ENCODE data around the gene C6orf163.

The C6orf163 gene

DNA sequence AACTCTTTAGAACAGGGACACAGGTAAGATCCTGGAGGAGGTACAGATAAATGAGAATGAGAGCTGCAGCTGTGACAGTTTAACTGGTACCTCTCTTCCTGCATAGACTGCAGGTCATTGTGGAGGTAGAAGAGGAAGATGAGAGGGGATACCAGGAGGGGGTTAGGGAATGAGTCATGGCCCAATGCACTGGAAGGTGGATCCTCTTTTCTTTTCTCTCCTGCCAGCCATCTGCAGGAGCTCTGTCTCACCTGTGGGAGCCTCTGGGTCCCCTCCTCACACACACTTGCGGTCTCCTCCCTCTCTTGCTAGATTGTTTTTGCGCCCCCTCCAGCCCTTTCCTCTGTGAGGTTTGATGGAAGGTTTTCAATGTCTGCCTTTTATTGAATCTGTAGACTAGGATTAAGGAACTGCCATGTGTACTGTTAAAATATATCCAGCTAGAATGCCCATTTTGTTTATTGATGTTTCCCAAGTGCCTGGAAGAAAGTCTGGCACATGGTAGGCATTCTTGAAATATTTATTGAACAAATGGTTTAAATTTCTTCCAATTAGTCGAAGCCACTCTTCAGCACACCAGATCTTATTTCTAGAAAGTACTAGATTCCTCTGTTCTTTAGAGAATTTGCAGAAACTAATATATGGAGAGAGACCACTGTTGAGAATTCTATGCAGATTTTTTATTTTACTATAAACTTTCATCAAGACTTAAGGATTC, 13.0 kb downstream of the C6orf163 start:
- DNase-seq (ENCODE audit: low spot score), result no peak

DNA sequence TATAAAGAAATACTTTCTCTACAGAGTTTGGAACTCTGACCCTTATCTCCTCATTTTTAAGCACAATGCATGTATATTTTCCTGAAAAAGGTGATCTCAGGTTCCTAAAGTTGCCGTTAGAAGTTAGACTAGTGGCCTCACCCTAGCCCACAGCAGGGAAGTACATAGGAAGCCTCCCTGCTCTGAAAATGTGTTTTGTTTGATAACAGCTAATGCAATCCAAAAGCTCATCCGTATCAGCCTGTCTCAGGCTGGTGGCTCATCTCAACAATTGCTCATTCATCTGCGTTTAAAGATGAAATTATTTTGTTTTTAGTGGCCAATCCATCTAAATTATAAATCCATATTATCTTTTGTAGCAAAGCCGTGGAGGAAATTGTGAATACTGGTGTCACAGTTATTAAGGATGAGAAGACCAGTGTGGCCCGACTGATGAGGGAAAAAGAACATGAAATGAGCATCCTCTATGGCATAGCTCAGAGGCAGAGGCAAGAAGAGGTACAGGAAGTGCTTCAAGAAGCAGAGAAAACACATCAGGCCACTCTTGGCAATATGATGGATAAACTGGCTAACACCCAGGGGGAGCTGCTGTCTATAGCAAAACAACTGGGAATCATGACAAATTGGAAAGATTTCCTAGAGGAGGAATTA, 20.1 kb downstream of the C6orf163 start:
- DNase-seq (ENCODE audit: low spot score), result no peak

DNA sequence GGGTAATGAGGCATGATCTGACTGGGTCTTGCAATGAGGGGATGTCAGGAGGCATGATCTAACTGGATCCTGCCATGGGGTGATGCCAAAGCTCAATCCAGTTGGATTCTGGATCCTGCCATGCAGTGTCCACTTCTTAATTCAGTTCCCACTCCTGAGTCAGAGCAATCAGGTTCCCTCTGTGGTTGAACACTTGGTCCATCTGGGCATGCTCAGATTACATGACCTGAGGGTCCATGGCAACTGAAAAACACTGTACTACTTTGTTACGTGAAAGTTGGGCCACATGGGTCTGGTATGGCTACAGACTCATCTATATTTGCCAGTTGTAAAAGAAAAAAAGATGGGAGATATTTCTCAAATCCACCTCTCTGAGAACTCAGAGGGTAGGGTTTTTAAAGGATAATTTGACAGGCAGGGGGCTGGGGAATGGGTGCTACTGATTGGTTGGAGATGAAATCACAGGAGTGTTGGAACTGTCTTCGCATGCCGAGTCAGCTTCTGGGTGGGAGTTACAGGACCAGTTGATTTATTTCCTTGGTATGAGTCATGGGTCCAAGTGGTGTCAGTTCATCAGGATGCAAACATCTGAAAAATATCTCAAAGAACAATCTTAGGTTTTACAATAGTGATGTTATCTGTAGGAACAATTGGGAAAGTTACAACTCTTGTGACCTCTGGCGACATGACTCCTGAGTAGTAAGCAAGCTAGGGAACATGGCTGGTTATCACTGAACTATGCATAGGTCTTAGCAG, 21.6 kb downstream of the C6orf163 start:
- no peak for DNase-seq (ENCODE audit: low spot score)

DNA sequence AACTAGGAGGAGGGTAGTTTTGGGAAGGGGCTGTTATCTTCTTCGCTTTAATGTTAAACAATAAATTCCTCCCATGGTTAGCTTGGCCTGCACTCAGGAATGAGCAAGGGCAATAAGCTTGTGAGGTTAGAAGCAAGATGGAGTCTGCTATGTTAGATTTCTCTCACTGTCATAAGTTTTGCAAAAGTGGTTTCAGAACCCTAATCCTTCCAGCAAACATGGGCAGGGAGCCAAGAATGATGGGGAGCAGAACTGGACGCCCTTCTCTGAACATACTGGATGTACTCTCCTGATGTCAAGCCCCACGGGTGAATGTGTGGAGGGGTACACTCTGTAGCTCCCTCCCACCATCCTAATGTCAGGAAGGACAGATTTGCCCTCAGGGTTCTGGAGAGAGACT, 22.3 kb downstream of the C6orf163 start:
- no peak for DNase-seq (ENCODE audit: low spot score)

DNA sequence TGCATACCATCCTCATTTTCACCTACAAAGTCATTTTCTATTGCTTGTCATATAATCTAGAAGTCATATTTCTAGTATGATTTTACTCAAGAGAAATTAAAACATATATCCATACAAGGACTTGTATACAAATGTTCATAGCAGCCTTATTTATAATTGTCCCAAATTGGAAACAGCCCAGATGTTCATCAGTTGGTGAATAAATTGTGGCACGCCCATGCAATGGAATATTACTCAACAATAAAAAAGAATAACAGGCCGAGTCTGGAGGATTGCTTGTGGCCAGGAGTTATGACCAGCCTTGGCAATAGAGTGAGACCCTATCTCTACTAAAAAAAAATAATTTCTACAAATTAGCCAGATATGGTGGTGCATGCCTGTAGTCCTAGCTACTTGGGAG, 28.8 kb downstream of the C6orf163 start:
- DNase-seq (ENCODE audit: low spot score), result no peak

DNA sequence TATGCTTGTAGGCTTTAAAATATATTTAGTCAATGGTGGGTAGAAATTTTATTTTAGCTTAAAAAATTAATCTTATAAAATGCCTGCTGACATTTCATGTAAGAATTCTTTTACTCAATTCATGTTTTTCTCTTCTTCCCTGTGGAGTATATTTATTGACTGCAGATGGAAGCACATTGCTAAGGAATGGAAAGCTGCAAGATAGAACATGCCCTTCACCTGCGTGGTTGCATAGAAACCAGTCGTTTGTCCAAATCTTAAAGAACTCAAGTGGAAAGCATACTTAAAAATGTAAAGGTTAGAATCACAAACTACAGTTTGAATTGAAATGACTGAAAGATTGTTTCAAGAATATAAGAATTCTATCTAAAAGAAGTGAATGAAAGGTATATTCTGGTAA, 30.7 kb downstream of the C6orf163 start:
- DNase-seq (ENCODE audit: low spot score), result no peak

DNA sequence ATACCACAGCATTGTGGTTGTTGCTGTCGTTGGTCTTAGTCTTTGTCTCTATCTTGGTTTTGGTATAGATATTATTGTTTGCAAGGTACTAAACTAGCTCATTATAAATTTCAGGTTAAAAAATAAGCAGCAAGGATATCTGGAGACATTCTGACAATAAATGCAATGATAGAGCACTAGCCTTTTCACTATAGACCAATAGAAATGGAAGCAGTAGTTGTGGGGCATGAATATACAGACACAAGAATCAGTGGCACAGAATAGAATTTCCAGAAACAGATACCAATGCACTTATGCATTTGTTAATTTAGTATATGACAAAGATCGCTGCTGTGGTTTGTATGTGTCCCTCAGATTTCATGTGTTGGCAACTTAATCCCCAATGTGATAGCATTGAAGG, 32.0 kb downstream of the C6orf163 start:
- no peak for DNase-seq (ENCODE audit: low spot score)

DNA sequence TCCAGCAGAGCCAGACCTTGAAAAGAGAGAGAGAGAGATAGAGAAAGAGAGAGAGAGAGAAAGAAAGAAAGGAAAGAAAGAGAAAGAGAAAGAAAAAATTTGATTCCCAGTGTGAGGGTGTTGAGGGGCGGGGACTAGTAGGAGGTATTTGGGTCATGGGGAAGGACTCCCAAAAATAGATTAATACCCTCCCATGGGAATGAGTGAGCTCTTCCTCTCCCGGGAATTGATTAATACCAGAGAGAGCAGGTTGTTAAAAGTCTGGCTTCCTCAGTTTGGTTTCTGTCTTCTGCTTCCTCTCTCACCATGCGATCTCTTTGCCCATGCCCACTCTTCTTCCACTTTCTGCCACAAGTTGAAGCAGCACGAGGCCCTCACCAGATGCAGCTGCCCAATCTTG, 34.3 kb downstream of the C6orf163 start:
- DNase-seq (ENCODE audit: low spot score), result no peak

DNA sequence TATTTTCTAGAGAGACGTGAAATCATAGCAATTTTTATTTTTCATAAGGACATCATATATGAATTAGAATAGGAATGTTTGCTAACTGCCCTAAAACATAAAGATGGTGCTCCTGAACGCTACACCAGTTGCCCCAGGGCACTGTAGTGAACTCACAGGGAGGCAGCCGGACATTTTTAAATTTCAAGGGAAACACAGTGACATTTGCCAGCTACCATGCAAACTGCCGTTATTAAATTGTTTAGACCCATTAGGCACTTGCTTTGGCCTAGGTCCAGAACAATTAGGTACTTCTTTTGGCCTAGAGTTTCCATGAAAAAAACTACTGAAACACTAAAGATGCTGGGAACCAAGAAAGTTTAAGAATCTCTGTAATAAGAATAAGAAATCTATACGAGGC, 38.2 kb downstream of the C6orf163 start:
- DNase-seq (ENCODE audit: low spot score), result no peak

DNA sequence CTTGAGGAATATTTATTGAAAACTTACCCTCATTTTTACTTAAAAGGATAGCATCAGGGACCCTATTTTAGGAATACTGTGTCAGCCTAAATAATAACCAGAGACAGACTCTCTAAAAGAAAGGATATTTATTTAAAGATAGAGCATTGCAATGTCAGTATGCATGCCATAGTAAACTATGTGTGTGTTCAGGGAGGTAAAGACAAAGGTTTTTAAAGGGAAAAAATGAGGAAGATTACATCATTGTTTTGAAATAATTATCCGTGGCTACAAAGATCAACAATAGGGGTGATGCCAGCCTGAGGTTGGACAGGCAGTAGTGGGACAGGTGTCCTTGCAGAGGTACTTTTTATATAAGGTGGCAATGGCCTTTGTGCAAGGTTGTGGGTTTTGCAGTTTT, 39.4 kb downstream of the C6orf163 start:
- DNase-seq (ENCODE audit: low spot score), result no peak

DNA sequence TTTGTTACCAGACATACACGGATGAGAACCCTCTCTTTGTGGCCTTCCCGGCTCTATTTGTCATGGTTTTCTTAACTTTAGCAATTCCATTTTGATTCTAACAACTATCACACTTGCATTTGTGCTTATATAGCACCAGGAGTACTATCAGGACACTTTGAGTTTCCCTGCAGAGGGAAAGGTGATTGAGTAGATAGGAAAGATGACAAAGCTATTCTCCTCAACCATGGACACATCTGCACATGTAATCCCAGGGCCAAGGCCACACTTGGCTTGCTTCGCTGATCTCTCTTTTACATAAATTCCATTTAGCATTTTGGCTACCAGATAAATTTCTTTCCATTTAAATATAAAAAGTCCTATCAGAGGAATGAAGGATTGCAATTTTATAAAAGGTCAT, 39.8 kb downstream of the C6orf163 start:
- DNase-seq (ENCODE audit: low spot score), result no peak

DNA sequence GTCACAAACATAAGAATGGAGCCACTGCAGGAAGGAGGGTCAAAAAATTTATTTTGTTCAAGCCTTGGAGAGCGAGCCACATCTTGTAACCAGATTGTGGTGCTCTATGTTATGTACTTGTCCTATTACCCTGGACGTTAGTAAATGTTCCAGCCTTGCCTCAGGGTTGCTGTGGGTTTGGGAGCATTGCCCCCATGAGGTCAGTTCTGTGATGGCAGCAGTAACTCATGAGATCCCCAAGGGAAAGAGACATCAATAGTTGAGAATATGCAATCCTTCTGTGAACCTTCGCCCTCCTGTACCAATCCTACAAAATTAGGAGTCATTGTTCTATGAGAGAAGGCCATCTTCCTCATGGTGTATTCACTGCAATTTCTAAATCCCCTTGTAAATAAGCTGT, 46.7 kb downstream of the C6orf163 start:
- DNase-seq (ENCODE audit: low spot score), result no peak

DNA sequence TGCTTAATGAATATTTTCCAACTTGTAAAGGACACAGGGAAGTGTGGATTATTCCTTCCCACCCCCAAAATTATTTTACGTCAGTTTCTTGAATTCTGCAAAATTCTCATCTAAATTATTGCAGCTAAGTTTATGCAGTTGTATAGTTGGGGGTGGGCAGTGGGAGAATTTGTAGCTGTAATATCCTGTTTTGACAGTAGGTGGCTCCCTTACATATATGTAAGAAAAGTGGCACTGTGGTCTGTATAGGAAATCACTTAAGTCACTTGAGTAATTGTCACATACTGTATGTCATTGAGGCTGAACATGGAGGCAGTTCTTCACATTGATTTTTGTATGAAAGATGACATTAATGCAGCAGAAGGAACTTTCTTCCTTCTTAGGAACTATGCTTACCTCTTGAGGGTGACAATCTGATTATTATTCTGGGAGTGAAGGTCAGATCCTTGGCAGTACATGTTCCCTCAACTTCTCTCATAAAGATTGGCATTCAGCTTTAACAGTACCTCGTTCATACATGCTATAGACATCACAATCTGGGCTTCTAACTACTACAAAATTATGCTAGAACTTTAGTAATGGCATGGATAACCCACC, 48.5 kb downstream of the C6orf163 start:
- DNase-seq (ENCODE audit: low spot score), result peak; percentile 73

DNA sequence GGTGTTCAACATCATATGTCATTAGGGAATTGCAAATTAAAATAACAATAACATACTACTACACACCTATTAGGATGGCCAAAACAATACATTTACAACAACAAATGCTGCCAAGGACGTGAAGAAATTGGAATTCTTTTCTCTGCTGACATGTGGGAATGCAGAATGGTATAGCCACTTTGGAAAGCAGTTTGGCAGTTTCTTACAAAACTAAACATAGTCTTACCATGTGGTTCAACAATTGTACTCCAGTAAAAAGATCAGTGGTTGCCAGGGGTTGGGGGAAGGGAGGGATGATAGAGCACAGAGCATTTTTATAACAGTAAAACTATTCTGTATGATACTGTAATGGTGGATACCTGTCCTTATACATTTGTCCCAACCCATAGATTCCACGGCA, 50.8 kb downstream of the C6orf163 start:
- no peak for DNase-seq (ENCODE audit: low spot score)

DNA sequence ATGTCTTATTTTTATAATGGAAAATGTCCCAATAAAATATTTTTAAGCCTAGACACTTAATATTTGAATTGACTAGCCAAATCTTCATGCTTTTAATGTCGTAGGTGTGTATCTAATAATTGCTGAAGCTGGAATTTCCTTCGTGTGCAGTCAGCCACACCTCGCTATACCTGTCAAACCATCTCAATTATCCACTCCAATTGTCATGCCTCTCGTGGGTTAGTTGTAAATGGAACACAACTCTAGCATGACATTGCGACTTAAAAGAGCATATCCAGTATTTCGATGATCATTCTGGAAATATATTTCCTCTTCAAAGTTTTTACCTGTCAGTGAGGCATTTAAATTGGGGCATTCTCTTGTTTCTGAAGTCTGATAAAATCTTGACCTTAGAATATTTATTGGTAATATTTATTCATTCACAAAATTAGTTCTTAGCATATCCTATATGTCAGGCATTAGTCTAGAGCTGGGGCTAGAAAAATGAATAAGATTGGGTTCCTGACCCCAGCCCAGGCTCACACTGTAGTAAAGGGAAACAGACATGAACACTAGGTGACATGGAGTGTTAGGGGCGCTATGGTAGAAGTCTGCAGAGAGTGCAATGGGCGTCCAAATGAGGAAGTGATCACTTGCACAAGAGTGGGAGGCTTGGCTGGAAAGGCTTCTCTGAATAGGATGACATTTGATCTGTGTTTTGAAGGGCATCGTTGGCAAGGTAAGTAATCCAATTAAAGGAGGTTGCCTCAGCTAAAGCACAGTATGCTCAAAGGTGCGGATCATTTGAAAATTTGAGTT, 52.2 kb downstream of the C6orf163 start:
- DNase-seq (ENCODE audit: low spot score), result no peak

DNA sequence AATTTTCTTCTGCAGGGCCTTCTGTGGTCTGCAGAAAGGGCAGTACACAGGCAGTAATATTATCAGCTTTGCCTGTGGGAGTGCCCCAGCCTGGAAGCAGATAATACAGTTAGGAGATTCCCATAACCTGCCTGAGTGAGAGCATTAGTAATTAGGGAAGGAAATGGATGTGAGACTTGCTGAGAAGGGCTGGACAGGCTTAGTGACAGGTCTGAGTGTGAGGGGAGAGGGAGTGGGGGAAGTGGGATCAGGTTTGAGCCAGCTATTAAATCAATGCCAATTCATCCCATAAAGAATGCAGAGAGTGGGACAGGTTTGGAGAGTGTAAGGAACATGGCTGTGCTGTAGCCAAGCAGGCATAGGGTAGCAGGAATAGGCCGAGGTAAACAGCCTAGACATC, 53.0 kb downstream of the C6orf163 start:
- DNase-seq (ENCODE audit: low spot score), result no peak

DNA sequence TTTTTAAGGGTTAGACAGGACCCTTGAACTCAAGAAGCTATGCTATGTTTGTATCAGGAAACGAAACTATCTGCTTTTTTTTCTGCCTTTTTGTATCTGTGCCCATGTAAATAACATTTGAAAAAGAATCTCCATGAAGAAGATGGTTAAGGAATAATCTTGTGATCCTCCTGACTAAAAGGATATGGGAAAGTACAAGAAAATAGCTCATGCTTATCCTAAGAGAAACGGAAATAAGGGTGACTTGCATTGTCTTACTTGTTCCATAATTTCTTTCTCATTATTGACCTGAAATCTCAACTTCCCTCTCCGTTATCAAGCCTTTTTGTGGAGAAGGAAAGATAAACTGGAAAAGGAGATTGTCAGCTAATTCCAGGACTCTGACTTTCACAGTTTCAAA, 57.2 kb downstream of the C6orf163 start:
- no peak for DNase-seq (ENCODE audit: low spot score)

DNA sequence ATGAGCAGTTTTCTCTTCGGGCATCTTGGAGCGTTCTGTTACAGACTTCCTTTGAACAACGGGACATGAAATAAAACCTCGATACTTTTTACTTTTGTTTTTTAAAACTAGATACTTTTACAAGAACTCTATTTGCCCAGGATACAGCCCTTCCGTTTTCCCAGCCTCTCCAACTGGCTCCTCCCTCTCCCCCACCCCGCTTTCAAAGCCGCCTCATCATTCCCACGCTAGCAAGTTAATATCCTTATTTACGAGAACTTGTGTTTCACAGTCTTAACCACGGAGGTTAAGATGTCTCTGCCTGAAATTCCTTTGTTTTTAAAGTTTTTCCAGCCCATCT, 62.9 kb downstream of the C6orf163 start:
- peak; percentile 3 for DNase-seq (ENCODE audit: low spot score)

DNA sequence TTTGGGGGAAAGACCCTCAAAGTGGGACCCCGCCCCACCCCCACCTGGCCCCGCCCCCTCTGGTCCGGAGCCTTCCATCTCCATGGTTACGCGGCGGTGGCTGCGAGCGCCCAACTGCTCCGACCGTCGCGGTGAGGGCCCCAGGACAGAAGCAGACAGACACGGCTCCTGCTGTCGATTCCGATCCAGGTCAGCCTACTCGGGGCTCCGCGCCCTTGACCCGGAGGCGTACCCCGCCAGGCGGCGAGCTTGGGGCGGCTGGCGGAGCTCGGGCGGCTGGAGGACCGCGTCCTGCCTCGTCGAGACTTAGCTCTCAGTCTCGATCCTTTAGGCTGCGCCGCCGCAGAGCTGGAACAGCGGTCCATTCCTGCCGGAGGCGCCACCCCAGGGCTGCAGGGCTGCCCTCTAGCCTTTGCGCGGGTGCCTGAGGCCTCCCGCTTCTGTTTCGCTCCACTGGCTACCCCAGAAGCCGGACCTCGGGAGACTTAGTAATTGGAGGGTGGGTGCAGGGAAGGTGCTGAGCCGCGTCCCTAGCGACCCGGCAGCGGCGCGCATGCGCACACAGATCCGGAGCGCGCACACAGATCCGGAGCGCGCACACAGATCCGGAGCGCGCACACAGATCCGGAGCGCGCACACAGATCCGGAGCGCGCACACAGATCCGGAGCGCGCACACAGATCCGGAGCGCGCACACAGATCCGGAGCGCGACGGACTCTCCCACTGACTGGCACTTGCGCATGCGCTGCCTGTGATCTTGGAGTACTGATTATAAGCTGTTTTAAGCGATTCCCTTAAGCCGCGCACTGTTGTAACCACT, 63.5 kb downstream of the C6orf163 start, which contains the start of gene CFAP206:
CFAP206 (plus strand) TSS at position 72 of the 820 bp plus-strand sequence. CDS start 1,868 bp downstream, outside the sequence.
- peak; percentile 80 for DNase-seq (ENCODE audit: low spot score)

DNA sequence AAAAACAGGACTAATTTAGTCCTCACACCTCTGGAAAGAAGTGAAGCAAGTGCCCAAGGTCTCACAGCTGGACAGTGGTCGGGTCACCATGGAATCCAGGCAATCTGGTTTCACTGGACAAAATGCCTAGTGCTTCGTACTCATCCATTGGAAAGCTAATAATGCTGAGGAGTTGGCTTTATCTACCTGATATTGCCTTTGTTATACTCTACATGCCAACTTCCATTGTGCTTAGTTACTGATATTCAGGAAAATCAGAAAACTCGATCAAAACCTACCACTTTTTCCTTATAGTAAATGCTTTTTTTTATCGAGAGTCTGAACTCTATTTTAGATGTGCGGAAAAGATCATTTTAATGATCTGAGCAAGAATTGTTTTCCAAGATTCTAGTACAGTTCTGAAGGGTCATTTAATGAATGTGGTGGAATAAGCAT, 64.1 kb downstream of the C6orf163 start:
- DNase-seq (ENCODE audit: low spot score), result no peak

Data from CD4-positive, alpha-beta T cell treated with Interleukin-2 at 100 ng/mL for 4 hours (primary cell).